Stimulated activated naive CD8-positive, alpha-beta T cell treated with anti-CD3 and anti-CD28 coated beads, Interleukin-15, Interleukin-2, amounts not matched to agents 100 ng/mL and 50 ng/mL, for 24 hours (primary cell): ENCODE results near the gene GRAMD1C.

Experiments
- H3K27ac Mint-ChIP-seq: one replicate; pipeline ENCODE4 v1.8.0; 2021; ENCODE audit warnings: mild to moderate bottlenecking, mixed read lengths
- H3K27me3 Mint-ChIP-seq: one replicate; pipeline ENCODE4 v1.8.0; 2021; ENCODE audit warnings: mixed read lengths
- H3K36me3 Mint-ChIP-seq: one replicate; pipeline ENCODE4 v1.8.0; 2021; ENCODE audit warnings: low read depth, mixed read lengths
- H3K4me1 Mint-ChIP-seq: one replicate; pipeline ENCODE4 v1.8.0; 2021; ENCODE audit warnings: low read depth, mixed read lengths
- H3K4me3 Mint-ChIP-seq: one replicate; pipeline ENCODE4 v1.8.0; 2021; ENCODE audit warnings: mild to moderate bottlenecking, mixed read lengths
- H3K9me3 Mint-ChIP-seq: one replicate; pipeline ENCODE4 v1.8.0; 2021; ENCODE audit warnings: mixed read lengths

Gene GRAMD1C

DNA sequence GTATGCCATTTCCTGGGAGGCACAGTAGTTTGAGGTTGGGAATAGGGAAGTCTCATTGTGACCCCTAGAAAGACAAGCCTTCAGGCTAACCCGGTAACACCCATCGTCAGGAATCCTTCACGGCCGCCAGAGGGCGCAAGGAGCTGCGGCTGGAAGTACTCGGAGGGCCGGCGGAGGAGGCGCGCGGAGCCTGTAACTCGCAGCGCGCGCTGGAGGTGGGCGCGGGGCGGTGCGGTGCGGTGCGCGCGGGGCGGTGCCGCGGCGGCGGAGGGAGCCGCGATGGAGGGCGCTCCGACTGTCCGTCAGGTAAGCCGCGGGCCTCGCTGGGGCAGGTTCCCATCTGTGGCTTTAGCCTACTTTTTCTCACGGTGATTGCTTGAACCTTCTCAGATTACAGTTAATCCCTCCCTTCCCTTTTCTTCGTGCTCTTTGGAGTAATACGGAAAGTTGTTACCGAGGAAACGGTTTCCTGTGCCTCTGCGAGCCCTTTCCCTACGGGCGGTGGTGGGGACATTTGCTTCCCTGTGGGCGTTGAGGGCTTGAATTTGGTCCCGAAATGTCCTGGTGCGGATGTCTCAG, at the start of gene GRAMD1C:
TSS of gene GRAMD1C (plus strand) at position 158 of the 579 bp plus-strand sequence. CDS start at position 280, 122 bp downstream.
- no peaks in the 10 kb centered on the region for H3K9me3 Mint-ChIP-seq
- no peak within 1 kb of the TSS for H3K27ac Mint-ChIP-seq
- H3K27me3 Mint-ChIP-seq = peaks cover 4% of the 10 kb centered on the region
- no peaks in the 10 kb centered on the region for H3K36me3 Mint-ChIP-seq
- H3K4me1 Mint-ChIP-seq = peaks cover 7% of the 10 kb centered on the region
- H3K4me3 Mint-ChIP-seq = peak within 1 kb of the TSS; percentile 81

DNA sequence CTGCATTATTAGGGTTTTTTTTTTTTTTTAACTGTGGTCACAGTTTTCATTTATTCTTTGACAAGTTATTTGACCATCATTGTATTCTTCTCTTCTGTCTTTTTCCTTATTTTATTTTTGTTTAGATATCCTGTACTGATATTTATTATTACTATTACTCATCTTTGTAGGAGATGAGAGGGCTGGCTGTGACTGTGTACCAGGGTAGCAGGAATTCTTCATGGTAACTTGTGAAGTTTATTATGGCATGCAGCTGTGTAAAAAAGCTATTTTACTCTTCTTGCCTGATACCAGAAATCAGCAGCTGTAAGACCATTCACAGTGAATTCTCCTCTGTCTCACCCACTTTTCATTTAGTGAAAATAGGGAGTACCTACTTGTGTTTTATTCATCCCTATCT, 47.2 kb upstream of the GRAMD1C start:
- Mint-ChIP-seq H3K4me3 (no peak overlapping the region), H3K9me3 (no peaks in the 10 kb centered on the region), H3K27ac (no peak overlapping the region), H3K36me3 (peaks cover 46% of the 10 kb centered on the region), H3K4me1 (no peaks in the 10 kb centered on the region), H3K27me3 (no peaks in the 10 kb centered on the region)

DNA sequence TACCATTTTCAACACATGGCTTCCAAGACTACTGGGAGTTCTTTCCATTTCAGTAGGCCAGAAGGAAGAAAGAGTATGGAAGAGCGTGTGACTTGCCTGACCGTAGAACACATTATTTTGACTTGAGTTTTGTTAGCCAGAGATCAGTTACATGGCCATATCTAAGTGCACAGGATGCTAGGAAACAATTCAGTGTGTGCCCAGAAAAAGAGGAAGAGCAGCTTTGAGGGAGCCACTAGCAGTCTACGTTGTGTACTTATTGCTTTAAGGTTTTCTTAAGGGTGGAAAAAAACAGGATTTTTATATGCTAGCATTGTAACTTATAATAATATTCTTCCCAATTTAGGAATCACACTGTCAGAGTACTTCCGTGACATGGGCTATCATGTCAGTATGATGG, 44.1 kb upstream of the GRAMD1C start:
- no peak overlapping the region for H3K4me3 Mint-ChIP-seq
- H3K9me3 Mint-ChIP-seq = no peaks in the 10 kb centered on the region
- no peaks in the 10 kb centered on the region for H3K4me1 Mint-ChIP-seq
- H3K27ac Mint-ChIP-seq = no peak overlapping the region
- no peaks in the 10 kb centered on the region for H3K27me3 Mint-ChIP-seq
- H3K36me3 Mint-ChIP-seq = peaks cover 45% of the 10 kb centered on the region

DNA sequence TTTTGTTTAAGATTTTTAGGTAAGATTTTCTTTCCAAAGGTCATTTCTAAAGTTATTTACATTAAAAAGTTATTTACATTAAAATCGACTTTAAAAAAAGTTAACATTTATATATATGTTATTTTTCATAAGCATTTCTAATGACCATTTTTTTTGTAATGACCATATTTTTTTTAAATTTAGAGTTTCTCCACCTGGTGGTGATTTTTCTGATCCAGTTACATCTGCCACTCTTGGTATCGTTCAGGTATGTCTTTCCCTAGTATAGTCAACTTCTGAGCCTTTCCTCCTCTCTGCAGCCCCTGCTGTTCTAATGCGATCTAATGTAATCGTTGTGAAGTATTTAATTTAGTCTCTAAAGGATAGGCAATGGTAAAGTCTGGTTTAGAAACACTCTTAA, 42.9 kb upstream of the GRAMD1C start:
- Mint-ChIP-seq H3K27me3 (no peaks in the 10 kb centered on the region), H3K36me3 (peaks cover 42% of the 10 kb centered on the region), H3K9me3 (no peaks in the 10 kb centered on the region), H3K27ac (no peak overlapping the region), H3K4me1 (no peaks in the 10 kb centered on the region), H3K4me3 (no peak overlapping the region)

DNA sequence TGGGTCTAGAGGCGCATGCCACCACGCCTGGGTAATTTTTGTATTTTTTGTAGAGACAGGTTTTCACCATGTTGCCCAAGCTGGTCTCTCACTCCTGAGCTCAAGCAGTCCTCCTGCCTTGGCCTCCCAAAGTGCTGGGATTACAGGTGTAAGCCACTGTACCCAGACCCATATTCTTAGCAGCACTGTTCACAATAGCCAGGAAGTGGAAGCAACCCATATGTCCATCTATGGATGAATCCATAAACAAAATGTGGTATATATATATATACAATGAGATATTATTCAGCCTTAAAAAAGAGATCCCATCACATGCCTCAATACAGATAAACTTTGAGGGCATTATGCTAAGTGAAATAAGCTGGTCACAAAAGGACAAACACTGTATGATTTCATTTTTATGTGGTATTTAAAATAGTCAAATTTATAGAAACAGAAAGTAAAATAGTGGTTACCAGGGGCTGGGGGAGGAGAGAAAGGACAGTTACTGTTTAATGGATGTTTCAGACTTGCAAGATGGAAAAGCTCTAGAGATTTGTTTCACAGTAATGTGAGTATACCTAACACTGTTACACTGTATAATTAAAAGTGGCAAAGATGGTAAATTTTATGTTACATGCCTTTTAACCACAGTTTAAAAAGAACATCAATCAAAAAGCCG, 35.7 kb upstream of the GRAMD1C start:
- Mint-ChIP-seq H3K9me3 (no peaks in the 10 kb centered on the region), H3K27ac (peak overlapping the region; percentile 45), H3K27me3 (no peaks in the 10 kb centered on the region), H3K36me3 (peaks cover 47% of the 10 kb centered on the region), H3K4me3 (no peak overlapping the region), H3K4me1 (peaks cover 7% of the 10 kb centered on the region)

DNA sequence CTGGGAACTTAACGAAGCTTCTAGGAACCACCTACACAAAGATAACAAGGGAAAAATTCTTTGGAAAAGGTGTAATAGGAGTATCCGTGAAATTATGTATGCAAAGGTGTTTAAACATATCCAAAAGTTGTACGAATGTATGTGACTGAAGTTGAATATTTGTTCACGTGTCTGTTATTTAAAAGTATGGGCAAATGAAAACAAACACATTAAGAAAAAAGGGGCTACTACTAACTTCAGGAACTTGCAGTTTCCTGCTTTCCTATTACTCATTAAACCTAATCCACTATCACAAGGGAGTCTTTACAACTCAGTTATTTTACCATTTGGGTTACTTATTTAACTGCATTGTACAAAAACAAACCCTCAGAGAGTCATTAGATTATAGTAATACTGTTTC, 33.9 kb upstream of the GRAMD1C start:
- Mint-ChIP-seq H3K4me3 (no peak overlapping the region), H3K27me3 (no peaks in the 10 kb centered on the region), H3K4me1 (peaks cover 7% of the 10 kb centered on the region), H3K9me3 (no peaks in the 10 kb centered on the region), H3K27ac (no peak overlapping the region), H3K36me3 (peaks cover 48% of the 10 kb centered on the region)

DNA sequence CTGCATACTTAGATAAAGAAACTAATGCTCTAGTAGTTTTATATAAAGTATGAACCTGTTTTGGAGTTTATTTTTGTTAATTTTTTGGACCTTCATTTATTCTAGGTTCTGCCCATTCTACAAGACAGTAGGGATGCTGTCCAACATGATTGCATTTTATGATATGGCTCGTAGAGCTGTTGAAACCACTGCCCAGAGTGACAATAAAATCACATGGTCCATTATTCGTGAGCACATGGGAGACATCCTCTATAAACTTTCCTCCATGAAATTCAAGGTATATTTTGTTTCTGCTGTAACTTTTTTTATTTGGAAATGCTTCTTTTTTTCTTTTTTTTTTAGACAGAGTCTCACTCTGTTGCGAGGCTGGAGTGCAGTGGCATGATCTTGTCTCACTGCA, 33.3 kb upstream of the GRAMD1C start:
- Mint-ChIP-seq H3K4me1 (peaks cover 7% of the 10 kb centered on the region), H3K4me3 (no peak overlapping the region), H3K9me3 (no peaks in the 10 kb centered on the region), H3K36me3 (peaks cover 46% of the 10 kb centered on the region), H3K27me3 (no peaks in the 10 kb centered on the region), H3K27ac (no peak overlapping the region)

DNA sequence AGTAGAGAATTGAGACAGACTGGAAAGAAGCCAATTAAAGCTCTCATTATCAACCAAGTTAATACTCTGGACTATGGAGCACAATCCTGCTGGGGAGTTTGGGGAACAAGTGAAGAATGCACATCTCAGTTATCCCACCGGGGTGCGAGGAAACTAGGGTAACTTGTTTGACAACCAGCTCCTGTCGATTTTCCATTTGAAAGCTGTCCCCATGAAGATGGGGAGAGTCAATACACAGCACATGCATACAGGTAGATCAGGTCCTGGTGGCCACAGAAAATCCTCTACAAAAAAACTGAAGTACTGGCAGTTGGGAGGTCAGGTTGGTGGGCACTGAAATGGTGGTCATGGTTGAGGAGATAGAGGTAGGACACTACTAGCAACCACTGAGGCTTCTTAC, 25.7 kb upstream of the GRAMD1C start:
- no peak overlapping the region for H3K4me3 Mint-ChIP-seq
- no peaks in the 10 kb centered on the region for H3K9me3 Mint-ChIP-seq
- no peaks in the 10 kb centered on the region for H3K4me1 Mint-ChIP-seq
- H3K36me3 Mint-ChIP-seq = peaks cover 14% of the 10 kb centered on the region
- H3K27ac Mint-ChIP-seq = no peak overlapping the region
- H3K27me3 Mint-ChIP-seq = no peaks in the 10 kb centered on the region

DNA sequence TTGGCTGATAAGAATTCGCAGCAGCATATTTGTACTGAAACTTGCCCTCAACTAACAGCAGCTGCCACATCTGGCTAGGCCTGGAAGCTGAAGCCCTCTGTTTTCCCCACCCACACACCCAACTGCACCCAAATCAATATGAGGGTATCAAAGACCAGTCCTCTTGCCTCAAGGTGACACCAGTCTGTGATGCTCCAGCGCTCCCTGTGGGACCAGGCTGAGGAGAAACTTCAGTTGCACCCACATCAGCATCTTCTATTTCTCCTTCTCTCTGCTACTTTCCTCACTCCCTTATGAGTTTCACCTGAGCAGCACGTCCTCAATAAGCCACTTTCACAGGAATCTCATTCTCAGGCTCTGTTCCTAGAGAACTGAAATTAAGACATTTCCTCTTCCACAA, 18.7 kb upstream of the GRAMD1C start:
- Mint-ChIP-seq H3K4me1 (no peaks in the 10 kb centered on the region), H3K27me3 (no peaks in the 10 kb centered on the region), H3K4me3 (no peak overlapping the region), H3K9me3 (no peaks in the 10 kb centered on the region), H3K27ac (no peak overlapping the region), H3K36me3 (no peaks in the 10 kb centered on the region)

DNA sequence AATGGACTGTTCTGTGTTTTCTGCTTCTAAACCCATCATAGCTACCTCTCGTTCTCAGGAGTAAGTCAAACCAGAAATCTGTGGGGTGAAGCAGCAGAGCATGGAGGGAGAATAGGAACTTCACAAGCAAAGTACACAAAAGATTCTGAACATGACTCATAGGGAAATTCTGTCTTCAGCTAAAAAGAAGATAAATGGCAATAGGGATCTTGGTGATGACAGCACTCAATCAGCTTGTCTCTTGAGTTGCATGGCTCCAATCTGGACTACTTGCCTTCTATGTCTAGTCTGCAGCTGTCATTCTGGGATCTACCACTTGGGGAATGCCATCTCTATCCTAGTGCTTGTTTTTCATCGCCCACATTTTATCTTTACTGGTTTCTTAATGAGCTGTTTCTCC, 13.5 kb upstream of the GRAMD1C start:
- Mint-ChIP-seq H3K4me3 (no peak overlapping the region), H3K27ac (no peak overlapping the region), H3K36me3 (no peaks in the 10 kb centered on the region), H3K27me3 (no peaks in the 10 kb centered on the region), H3K4me1 (peaks cover 6% of the 10 kb centered on the region), H3K9me3 (no peaks in the 10 kb centered on the region)

DNA sequence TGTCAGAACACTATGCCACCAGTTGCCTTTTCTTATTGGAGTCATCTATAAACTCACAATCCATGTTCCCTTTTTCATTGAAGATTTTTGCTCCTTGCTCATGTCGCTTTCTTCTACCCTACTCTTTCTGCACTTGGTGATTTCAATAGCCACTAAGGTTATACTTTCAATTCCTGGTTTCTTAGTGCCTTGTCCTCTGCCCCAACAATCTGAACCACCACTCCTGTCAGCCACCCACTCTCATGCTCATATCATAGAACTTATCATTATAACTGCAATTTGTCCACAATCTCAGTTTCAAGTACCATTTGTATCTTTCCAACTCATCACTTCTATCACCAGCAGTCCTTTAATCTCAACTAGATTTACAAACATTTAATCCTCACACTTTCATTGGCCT, 10.0 kb upstream of the GRAMD1C start:
- peaks cover 29% of the 10 kb centered on the region for H3K4me1 Mint-ChIP-seq
- no peaks in the 10 kb centered on the region for H3K27me3 Mint-ChIP-seq
- no peaks in the 10 kb centered on the region for H3K36me3 Mint-ChIP-seq
- H3K27ac Mint-ChIP-seq = no peak overlapping the region
- peaks cover 6% of the 10 kb centered on the region for H3K9me3 Mint-ChIP-seq
- no peak overlapping the region for H3K4me3 Mint-ChIP-seq

DNA sequence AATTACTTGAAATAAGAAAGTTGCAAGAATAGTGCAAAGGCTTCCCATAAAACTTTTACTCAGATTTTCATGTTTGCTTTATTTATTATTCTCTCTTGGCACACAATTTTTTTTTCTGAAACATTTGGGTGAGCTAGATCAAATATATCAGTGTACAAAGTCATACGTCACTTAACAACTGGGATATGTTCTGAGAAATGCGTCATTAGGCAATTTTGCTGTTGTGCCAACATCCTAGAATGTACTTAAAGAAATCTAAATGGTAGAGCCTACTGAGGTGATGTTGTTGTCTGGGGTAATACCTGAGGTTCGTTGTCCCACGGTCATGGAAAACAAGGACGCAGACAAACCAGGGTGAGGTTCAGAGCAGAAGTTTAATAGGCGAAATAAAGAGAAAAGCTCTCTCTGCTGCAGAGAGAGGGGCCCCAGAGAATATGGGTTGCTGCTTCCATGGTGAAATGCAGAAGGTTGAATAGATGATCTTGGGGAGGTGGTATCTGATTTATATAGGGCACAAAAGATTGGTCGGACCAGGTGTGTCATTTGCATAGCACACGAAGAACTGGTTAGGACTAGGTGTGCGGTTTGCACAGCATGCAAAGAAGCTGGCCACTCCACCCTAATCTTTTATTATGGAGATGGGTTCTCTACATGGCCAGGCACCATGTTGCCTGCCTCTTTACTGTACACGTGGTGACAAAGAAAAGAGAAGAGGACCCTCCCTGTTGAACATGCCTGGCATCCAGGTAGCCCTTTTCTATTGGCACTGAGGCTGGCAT, 8.8 kb upstream of the GRAMD1C start:
- peaks cover 6% of the 10 kb centered on the region for H3K9me3 Mint-ChIP-seq
- no peaks in the 10 kb centered on the region for H3K36me3 Mint-ChIP-seq
- H3K27me3 Mint-ChIP-seq = no peaks in the 10 kb centered on the region
- H3K4me3 Mint-ChIP-seq = no peak overlapping the region
- H3K27ac Mint-ChIP-seq = no peak overlapping the region
- peaks cover 29% of the 10 kb centered on the region for H3K4me1 Mint-ChIP-seq

DNA sequence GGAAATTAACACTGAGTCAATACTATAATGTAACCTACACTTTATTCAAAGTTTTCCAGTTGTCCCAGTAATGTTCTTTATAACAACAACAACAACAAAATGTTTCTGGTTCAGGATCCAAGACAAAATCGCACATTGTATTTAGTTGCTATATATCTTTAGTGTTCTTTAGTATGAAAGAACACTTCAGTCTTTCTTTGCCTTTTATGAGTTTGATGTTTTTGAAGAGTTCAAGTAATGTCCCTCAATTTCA, 7.6 kb upstream of the GRAMD1C start:
- Mint-ChIP-seq H3K4me3 (no peak overlapping the region), H3K4me1 (peaks cover 29% of the 10 kb centered on the region)

DNA sequence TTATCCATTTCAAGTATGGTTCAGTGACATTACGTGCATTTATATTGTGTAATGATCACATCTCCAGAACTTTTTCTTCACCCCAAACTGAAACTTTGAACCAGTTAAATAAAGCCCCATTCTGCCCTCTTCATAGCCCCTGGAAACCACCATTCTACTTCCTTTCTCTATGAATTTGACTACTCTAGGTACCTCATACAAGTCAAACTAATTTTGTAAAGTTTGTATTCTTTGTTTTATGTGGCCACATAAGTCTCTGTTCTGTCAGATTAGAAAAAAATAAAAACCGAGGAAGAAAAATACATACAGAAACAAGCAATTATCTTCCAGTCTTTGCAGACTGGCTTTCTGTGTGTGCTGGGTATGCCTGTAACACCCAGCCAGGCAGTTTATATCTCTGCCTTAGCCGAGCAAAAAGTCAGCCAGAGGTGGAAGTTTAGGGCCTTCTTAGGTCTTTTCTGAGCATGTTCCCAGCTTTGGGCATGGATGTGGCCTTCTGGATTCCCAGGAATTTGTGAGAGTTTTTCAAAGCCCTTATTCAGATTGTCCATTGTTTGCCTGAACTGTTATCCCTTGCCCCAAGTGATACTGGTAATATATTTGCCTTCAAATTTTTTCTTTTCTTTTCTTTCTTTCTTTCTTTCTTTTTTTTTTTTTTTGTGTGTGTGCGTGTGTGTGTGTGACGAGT, 6.0 kb upstream of the GRAMD1C start:
- H3K9me3 Mint-ChIP-seq = peaks cover 6% of the 10 kb centered on the region
- no peaks in the 10 kb centered on the region for H3K36me3 Mint-ChIP-seq
- no peaks in the 10 kb centered on the region for H3K27me3 Mint-ChIP-seq
- H3K4me3 Mint-ChIP-seq = no peak overlapping the region
- H3K4me1 Mint-ChIP-seq = peaks cover 29% of the 10 kb centered on the region
- no peak overlapping the region for H3K27ac Mint-ChIP-seq

More for the DNA sequence above, 7.6 kb upstream of the GRAMD1C start:
- Mint-ChIP-seq H3K36me3 (no peaks in the 10 kb centered on the region), H3K27ac (peak overlapping the region; percentile 50), H3K9me3 (peaks cover 6% of the 10 kb centered on the region), H3K27me3 (no peaks in the 10 kb centered on the region)

DNA sequence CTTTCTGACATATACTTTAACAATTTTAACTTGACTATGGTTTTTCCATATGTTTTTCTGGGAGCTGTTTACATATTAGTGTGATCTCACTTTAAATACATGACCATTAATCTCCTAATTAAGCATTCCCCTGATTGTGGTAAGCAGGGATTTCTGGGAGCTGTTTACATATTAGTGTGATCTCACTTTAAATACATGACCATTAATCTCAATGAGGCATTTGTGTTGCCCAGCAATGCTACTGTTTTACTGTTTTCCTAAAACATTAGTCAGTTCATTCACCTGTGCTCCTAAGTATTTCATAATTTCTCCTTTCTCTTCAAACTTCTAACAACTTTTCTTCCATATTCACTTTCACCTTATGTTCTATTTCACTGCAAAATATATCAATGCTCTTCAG, 3.6 kb upstream of the GRAMD1C start:
- Mint-ChIP-seq H3K36me3 (no peaks in the 10 kb centered on the region), H3K4me1 (peaks cover 29% of the 10 kb centered on the region), H3K9me3 (peaks cover 6% of the 10 kb centered on the region), H3K27me3 (peaks cover 4% of the 10 kb centered on the region), H3K27ac (no peak overlapping the region), H3K4me3 (no peak overlapping the region)
